Measurements from ENCODE around the gene CCT2.
A peak's percentile ranks its signal among the peaks of the same experiment; 100 is the strongest.

The CCT2 gene

DNA sequence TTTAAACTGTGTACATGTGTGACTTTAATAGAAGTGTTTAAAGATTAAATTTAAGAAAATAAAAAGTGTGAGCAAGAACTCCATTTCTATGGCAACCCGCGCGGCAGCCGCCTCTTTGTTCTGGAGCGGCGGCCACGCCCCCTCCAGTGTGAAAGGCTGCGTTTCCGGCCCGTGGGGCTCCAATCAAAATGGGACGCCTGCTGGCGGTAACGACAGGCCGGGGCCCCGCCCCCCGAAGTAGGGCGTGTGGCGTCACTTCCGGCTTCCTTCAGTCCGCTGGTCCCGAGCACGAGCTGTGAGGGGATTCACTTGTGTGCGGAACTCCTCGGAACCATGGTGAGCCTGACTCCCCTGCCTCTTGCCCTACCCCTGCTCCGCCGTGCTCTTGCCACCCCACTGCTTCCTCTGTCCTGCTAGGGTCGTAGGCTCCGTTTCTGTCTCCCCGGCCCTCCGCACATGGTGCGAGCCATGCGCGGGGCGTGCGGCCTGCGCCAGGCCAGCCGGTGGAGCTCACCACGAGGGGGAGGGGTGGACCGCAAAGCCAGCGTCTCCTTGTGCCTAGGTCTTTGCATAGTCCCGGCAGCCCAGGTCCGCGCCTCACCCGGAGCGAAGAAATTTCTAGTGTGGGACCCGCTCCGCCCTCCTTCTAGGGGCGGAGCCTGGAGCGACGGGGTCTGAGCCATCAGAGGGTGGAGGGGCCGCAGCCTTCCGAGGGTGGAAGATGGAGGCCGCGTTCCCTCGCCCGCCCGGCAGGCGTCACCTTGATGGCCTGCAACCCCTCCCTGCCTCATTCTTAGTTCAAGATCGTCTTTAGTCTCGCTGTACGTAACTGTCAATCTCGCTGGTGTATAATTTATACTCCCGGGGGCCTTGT is at the start of gene CCT2:
Gene CCT2, plus strand, starts transcription at position 271 of the 874 bp plus-strand sequence. Its CDS starts 63 bp downstream, at position 334.
- peak; percentile 95 to 96 for DNase-seq

- DNase-seq = no peak
These were observed 44.3 kb upstream of the CCT2 start for GRCh38 chr12:69540987-69541386.

- DNase-seq = no peak
These were observed 41.2 kb upstream of the CCT2 start for GRCh38 chr12:69544087-69544486.

- no peak for DNase-seq
These were observed 40.2 kb upstream of the CCT2 start for GRCh38 chr12:69545081-69545480.

GRCh38 chr12:69546693-69547438 is 38.4 kb upstream of the CCT2 start:
- no peak for DNase-seq

DNA sequence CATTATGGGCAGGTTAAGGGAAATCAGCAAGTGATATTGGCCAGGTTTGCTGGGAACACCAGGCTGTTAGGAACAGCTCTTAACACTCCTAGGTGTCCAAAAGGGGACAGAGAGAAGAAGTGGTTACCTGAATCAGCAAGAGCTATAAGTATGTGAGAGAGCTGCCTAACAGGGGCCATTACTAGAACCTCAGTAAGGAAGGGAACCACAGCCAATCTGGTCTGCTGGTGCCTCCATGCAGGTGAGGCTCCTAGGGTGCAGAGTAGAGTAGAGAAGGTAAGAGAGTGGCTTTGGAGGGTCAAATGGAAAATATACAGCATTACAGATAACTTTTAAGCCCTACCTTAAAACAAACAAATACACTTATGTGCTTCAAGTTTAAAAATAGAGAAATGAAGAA is 36.6 kb upstream of the CCT2 start:
- no peak for DNase-seq

- no peak for DNase-seq
These were observed 34.5 kb upstream of the CCT2 start for GRCh38 chr12:69550569-69551350.

DNA sequence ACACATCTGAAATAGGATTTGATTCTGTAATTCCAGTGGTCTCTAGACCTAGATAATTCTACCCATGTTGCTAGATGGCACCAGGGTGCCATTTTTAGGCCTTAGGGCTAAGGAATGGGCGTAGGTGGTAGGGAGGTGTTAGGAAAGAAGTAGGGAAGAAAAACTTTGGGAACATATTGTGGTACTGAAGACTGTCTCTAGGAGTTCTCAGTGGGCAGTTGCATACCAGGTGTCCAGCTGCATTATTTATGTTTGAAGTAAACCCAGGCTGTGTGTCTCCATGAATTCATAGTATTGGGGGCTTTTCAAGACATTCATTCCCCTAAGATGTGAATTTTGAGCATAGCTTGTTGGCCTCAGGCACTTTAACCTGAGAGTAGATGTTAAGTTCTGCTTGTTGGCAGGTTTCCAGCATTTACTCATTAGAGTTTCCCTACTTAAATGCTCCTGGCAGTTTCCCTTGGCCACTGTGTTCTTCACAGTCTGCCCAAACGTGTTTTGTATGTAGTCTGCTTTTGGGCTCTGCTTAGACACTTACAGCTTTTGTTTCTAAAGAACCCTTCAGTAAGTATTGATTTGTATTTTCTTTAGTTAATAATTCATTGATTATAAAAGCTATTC is 31.5 kb upstream of the CCT2 start:
- no peak for DNase-seq

- DNase-seq = no peak
These were observed 29.8 kb upstream of the CCT2 start for GRCh38 chr12:69555461-69555860.

- DNase-seq = no peak
These were observed 28.9 kb upstream of the CCT2 start for GRCh38 chr12:69556383-69556782.

- no peak for DNase-seq
These were observed 22.0 kb upstream of the CCT2 start for GRCh38 chr12:69563166-69563762.

DNA sequence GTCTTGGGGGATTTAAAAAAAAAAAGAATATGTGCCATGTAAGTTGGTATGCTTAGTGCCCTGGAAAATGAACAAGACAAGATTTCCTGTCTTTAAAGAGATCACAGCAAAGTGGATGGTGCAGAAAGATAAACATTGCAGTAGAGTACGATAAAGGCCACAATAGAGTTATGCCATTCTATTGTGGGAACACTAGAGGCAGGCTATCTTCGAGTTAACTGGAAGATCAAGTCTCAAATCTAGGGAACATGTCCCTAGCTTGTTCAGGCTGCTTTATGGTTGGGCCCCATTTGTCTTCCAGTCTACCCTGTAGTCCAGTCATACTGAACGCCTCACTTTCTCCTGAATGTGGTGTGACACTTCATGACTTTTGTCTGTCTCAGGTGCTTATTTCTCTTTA is 18.7 kb upstream of the CCT2 start:
- DNase-seq = no peak

DNA sequence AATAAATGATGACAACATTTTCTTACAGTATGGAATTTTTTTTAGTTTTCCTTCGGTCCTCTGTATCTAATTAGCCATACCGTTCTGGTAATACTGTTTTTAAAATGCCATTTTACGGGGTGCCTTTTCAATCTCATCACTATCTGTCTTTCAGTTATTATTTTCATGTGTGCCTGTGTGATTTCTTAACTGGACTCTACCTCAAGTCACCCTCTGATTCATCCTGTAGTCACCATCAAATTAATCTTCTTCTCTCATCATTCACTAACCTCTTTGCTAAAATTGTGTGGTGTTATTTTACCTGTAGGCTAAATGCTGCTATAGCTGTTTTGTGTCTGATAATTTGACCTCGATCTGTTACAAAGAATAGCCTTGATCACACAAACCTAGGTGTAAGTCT is 16.0 kb upstream of the CCT2 start:
- DNase-seq = no peak

GRCh38 chr12:69570000-69570516 is 15.2 kb upstream of the CCT2 start:
- DNase-seq = no peak

DNA sequence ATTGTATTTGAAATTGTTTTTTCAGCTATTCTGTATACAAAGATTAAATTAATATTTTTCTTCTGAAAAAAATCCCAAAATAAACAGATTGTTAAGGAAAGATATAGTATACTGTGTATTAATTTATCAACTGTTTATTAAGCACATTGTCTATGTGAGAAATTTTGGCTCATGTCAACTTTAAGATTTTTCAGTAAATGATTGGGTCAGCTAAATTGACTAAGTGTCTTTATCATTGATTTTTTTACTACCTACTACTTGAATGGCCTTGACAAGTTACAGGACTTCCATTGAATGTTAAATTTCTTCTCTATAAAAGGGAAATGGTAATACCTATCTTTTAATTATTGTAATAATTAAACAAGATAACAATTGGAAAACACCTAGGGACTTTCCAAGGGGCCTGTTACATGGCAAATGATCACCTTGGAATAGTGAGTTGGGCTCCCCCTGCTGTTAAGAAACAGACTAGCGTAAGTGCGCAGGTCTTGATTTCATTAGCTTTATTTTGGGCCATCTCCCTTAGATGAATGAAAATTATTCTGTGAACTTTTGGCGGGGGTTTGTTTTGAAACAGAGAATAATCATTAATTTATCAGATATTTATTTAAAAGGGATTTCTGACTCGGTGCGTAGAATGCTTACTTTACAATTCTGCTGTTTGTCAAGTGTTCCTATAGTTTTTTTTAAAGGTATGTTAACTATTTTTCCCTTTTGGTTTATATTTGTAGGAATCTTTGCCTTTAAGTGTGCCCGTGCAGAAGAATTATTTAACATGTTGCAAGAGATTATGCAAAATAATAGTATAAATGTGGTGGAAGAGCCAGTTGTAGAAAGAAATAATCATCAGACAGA is 14.5 kb upstream of the CCT2 start:
- peak; percentile 58 to 81 for DNase-seq

- no peak for DNase-seq
These were observed 9.9 kb upstream of the CCT2 start for GRCh38 chr12:69575346-69575745.

DNA sequence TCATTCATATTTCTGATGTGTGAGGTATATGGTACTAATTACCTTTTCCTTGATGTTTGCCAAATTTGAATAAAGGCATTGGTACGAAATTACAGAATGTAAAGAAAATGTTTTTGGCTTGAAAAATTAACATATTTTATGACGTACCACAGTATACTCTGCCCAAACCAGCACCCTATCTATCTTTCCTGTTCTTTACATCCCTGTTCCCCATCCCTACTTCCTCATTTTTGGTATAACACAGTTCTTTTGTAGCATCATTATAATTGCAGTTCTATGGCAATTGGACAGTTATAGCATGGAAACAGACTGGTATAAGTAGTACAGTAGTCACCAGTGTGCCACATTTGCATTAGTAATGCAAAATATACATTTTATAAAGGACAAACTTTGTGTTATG is 7.0 kb upstream of the CCT2 start:
- no peak for DNase-seq

DNA sequence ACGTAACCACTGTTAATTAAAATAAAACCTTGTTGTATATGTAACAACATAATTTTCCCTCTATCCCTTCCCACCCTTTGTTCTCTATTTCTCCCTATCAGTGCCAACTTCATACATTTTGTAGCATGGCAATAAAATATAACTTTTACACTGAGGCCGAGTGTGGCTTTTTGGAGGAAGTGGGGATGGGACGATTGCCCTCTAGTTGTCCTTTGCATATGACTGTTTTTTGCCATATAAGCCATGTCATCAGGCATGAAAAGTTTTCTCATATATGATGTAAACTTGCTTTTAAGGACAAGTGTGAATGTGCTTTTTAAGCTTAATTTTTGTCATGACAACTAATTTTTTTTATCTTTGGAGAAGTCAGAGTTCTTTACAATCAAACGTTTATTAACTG is 6.2 kb upstream of the CCT2 start:
- DNase-seq = no peak

DNA sequence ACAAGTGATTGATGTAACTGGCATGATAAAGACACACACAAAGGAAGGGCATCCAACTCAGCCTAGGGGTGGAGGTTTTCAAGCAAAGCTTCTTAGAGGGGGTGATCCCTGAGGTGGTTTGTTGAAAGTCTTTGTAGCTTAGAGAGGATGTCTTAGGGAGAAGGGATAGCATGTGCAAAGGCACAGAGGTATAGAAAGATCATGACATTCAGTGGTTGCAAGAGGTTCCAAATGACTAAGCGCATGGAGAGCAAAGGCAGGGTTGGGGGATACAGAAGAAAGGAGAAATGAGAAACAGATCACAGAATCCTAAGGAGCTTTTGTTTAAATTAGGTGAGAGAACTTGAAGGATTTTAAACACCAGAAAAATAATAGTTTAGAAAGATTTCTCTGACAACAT is 5.2 kb upstream of the CCT2 start:
- DNase-seq = no peak

DNA sequence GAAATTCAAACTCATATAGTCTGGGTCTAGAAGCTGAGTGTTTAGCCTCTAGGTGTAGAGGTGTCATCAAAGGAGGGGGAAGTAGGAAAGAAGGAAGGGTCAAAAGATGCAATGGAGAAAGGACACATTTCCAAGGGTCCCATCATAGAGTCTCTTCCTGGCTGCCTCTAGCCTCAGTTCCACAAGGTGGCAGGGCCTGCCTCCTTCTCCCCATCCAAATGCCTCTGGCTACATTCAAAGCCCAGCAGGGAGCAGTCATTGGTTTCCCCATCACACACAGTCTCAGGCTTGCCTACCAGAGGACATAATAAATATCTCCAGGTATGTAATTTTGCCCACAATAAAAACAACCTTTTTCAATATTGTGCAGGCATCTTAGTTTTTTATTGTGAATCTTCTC is 2.1 kb upstream of the CCT2 start:
- no peak for DNase-seq

DNA sequence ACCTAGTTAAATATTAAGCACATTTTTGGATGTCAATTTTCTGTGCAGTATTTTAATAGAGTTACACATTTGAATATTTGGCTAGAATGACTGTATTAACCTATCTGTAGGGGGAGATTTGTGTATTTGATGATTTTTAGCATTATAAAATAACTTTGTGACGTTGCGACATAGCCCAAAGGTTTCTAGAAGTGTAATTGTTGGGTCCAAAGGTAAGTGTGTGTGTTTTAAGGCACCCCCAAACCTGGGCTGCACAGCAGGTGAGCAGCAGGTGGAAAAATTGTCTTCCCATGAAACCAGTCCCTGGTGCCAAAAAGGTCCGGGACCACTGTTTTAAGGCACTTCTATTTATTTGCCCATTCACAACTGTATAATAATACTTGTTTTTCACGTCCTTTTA is 3.3 kb downstream of the CCT2 start:
- no peak for DNase-seq

Measured in CD4-positive, alpha-beta T cell treated with Interleukin-1 beta for 1 hour (primary cell).